ENCODE results near the gene KYAT1. TPM values are rescaled to one million over a fixed set of nuclear protein-coding genes. Genes with fewer than 3 reads are reported as not detected.

Gene KYAT1
- total and polyA plus RNA-seq, 2 of the 8 experiments (the other 6 are each of a cell fraction or from before 2014, with no cell fraction given): 30.4 to 42.2 TPM

- no peak for FAIRE-seq
- POLR2A ChIA-PET (ENCODE audit: partially characterized antibody): interaction anchor here (0.7 to 0.8 kb wide), 2 partner anchors 18 to 129 kb away, joined by 3 to 8 read pairs; no protein-coding TSS in a partner anchor
- TF ChIP-seq CHD1 (IDR thresholded peaks at IDR 0.05; ENCODE audit: low read depth, low read length): no peak
- no peak for TF ChIP-seq EGR1 (IDR thresholded peaks at IDR 0.05; ENCODE audit: borderline replicate concordance, low read depth, low read length)
- no peak for TF ChIP-seq RFX5 (IDR thresholded peaks at IDR 0.05; ENCODE audit: borderline replicate concordance, low read depth, low read length)
- TF ChIP-seq FOSL1 (IDR thresholded peaks at IDR 0.05; ENCODE audit: insufficient read depth, low read depth, low read length): no peak
- no peak for TF ChIP-seq SIN3A (conservative IDR thresholded peaks at IDR 0.05 in 1 of 2, IDR thresholded peaks at IDR 0.05 in 1 of 2; ENCODE audit: low read depth in 1 of 2, low read length in 2 of 2)
- no peak for TF ChIP-seq TBP (IDR thresholded peaks at IDR 0.05; ENCODE audit: low read depth, low read length)
- TF ChIP-seq PHF8 (conservative IDR thresholded peaks at IDR 0.05; ENCODE audit: low read depth, low read length): no peak
- no peak for TF ChIP-seq SRF (IDR thresholded peaks at IDR 0.05; ENCODE audit: low read depth, low read length)
- TF ChIP-seq BRCA1 (IDR thresholded peaks at IDR 0.05; ENCODE audit: low read depth, low read length): no peak
- no peak for TF ChIP-seq MAX (IDR thresholded peaks at IDR 0.05)
- TF ChIP-seq CHD2 (IDR thresholded peaks at IDR 0.05; ENCODE audit: low read length): no peak
- TF ChIP-seq KDM1A (IDR thresholded peaks at IDR 0.05; ENCODE audit: borderline replicate concordance, low read length): no peak
These were observed 11.4 kb downstream of the KYAT1 start for GRCh38 chr9:128870128-128870940.

More at GRCh38 chr9:128870128-128870940, 11.4 kb downstream of the KYAT1 start:
- Histone ChIP-seq H4K8ac (ENCODE audit: extremely low read depth, insufficient read depth, low read length) (no peak overlapping the region), H2BK5ac (ENCODE audit: low read depth, low read length) (no peak overlapping the region), H2BK120ac (replicated peaks; ENCODE audit: low read depth, low read length) (no peak overlapping the region), H4K5ac (ENCODE audit: insufficient read length, low read depth, low read length) (no peak overlapping the region), H3K56ac (replicated peaks; ENCODE audit: insufficient read length, low read depth, low read length) (no peak overlapping the region), H3K4me2 (ENCODE audit: insufficient read depth in 1 of 2, low read depth in 2 of 2, low read length in 2 of 2) (no peak overlapping the region), H3K18ac (ENCODE audit: extremely low read depth, low read length) (no peak overlapping the region), H2BK15ac (ENCODE audit: low read length) (no peak overlapping the region), H3K23me2 (ENCODE audit: low read depth, low read length) (no peaks in the 10 kb centered on the region), H3K14ac (ENCODE audit: insufficient read length) (no peak overlapping the region), H3K23ac (ENCODE audit: insufficient read length) (no peak overlapping the region), H2BK20ac (ENCODE audit: low read length) (no peak overlapping the region), H3K79me2 (ENCODE audit: control insufficient read depth in 1 of 2, insufficient read depth in 2 of 2, low read length in 2 of 2) (peaks cover 0 to 10% of the 10 kb centered on the region in 2 experiments; a peak in 2 of 4 replicates), H3K36me3 (ENCODE audit: control insufficient read depth in 2 of 4, insufficient read depth in 4 of 4, low read length in 3 of 4) (peaks cover 0 to 3% (median 0%) of the 10 kb centered on the region in 4 experiments; a peak in 1 of 8 replicates), H2AK5ac (ENCODE audit: low read depth, low read length) (no peak overlapping the region), H3K9ac (replicated peaks in 1 of 4; ENCODE audit: extremely low read depth in 1 of 4, low read depth in 3 of 4, low read length in 3 of 4) (no peak overlapping the region), H3K9me3 (ENCODE audit: insufficient read depth in 2 of 2, low read depth in 1 of 2, low read length in 1 of 2) (no peaks in the 10 kb centered on the region), H3K4ac (replicated peaks; ENCODE audit: insufficient read length, low read depth, low read length) (no peak overlapping the region), H3K79me1 (ENCODE audit: low read depth, low read length) (peaks cover 4% of the 10 kb centered on the region; the same call in 1 of the 2 replicates), H2AFZ (ENCODE audit: low read length) (no peak overlapping the region), H3K27ac (ENCODE audit: low read depth, low read length) (no peak overlapping the region), H3K27me3 (replicated peaks in 1 of 4; ENCODE audit: control insufficient read depth in 3 of 4, extremely low read depth in 1 of 4, insufficient read depth in 3 of 4, low read length in 3 of 4) (no peaks in the 10 kb centered on the region), H4K20me1 (replicated peaks in 1 of 2; ENCODE audit: control insufficient read depth in 1 of 2, insufficient read depth in 2 of 2, low read length in 2 of 2) (no peaks in the 10 kb centered on the region), H2BK12ac (ENCODE audit: low read depth, low read length) (no peak overlapping the region), H3K4me1 (replicated peaks in 1 of 4; ENCODE audit: control insufficient read depth in 3 of 4, insufficient read depth in 4 of 4, low read length in 3 of 4) (no peaks in the 10 kb centered on the region), H3K4me3 (ENCODE audit: extremely low read depth in 1 of 4, insufficient read depth in 2 of 4, low read depth in 3 of 4, low read length in 4 of 4) (no peak overlapping the region), H4K91ac (replicated peaks; ENCODE audit: insufficient read length, low read length) (no peak overlapping the region)
- no peak for DNase-seq (ENCODE audit: low read depth in 1 of 2, low spot score in 2 of 2)
- WGBS, 2 experiments (ENCODE audit: extremely low coverage in 1 of 2, insufficient coverage in 1 of 2, insufficient read length in 1 of 2, insufficient replicate concordance in 2 of 2, low coverage in 1 of 2, low lambda C conversion rate in 2 of 2, missing lambda C conversion rate in 1 of 2): 95% methylated on average over 7 of the region's 7 CpGs; no CpG with 5 or more reads in 1 of the 2 experiments
- CTCF ChIA-PET (ENCODE audit: partially characterized antibody): interaction anchor here (0.6 to 12.6 kb wide), 6 partner anchors 8 to 137 kb away, joined by 3 to 133 read pairs (median 4); partner anchors contain the start of gene KYAT1

All from H1 (cell line).